Iris pigment epithelial cell (primary cell): ENCODE results near the gene ARV1.
"Not testable (repeated sequence)": the region's sequence is repeated elsewhere in the genome, so short reads cannot be mapped to it uniquely, and the experiment has no call there.

Experiments used
- DNase-seq: peaks from one replicate; pipeline ENCODE4 v3.0.0-alpha.2; 2011; ENCODE audit warnings: low read depth

The ARV1 gene

GRCh38 chr1:231041719-231042261 lies 62.9 kb downstream of the ARV1 start:
- DNase-seq = no peak

DNA sequence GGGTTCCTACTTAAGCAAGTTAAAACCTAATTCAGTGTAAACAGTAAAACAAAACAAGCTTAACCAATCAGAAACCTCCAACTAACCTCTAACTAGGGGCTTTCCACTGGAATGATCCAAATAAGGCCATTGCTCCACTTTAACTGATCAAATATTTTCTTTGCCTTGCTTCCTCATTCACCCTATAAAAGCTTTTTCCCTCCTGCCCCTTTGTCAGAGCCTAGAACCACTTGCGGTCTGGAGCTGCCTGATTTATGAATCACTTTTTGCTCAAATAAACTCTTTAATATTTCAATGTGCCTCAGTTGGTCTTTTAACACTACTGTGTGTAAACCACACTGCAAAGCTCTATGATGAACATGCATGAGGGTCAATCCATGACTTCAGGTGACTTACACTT lies 65.7 kb downstream of the ARV1 start:
- DNase-seq = no peak

DNA sequence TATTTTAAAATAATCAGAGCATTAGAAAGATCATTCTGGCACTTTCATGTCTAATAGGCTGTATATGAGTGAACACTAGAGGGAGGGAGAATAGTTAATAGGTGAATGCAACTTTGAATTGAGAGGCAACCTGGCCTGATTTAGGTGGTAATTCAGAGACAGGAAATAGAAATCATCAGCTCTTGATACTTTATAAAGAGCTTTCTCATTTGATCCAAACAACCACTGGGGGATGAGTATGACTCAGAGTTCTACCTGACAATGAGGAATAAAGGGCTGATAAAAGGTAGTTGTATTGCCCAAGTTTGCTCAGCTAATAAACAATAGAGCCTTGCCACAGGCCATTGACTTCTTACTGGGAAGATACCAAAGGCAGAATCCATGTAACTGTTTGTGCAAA lies 66.4 kb downstream of the ARV1 start:
- no peak for DNase-seq

GRCh38 chr1:231045921-231046729 lies 67.2 kb downstream of the ARV1 start:
- not testable (repeated sequence) for DNase-seq

- no peak for DNase-seq
These were observed 68.0 kb downstream of the ARV1 start for GRCh38 chr1:231046730-231047395.

GRCh38 chr1:231047529-231047928 lies 68.6 kb downstream of the ARV1 start:
- DNase-seq = not testable (repeated sequence)

GRCh38 chr1:231048419-231048818 lies 69.5 kb downstream of the ARV1 start:
- DNase-seq = not testable (repeated sequence)

- DNase-seq = no peak
These were observed 70.5 kb downstream of the ARV1 start for GRCh38 chr1:231049121-231049979.
